Body of pancreas (tissue), 4 donors: ENCODE data around the gene METTL6.

Source experiments
- POLR2A ChIP-seq, 3 donors: fragments of 450-650 bp; IDR thresholded peaks; one replicate each; pipeline ENCODE4 v1.6.1; 2016; ENCODE audit warnings: antibody characterized with exemption in 3 of 3, mild to moderate bottlenecking in 2 of 3
- TF ChIP-seq, protein P1 (sequence below), 7 experiments: fragments of 450-650 bp in 4 of 7; fragments of 200-600 bp in 3 of 7; sonication (generic) in 3 of 7; IDR thresholded peaks; one replicate each; pipeline ENCODE4 v1.5.1; 2016 to 2019; ENCODE audit warnings: antibody characterized with exemption in 7 of 7

DNA sequence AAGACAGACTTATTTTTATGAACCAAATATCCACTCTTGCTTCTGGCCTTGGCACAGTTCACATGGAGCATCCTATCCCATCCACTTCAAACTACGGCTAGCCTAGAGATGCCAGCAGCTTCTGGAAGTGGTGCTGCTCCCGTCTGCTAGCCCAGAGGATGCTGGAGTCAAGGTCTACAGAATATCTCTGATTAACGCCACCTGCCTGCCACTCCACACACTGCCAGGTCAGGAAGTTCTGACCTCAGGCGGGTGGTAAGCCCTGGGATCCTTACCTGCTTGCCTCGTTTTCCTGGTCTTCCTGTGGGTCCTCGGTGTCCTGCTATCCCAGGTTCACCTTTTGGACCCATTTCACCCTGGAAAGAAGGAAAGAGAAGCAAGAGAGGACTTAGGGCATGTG lies 42.9 kb upstream of the METTL6 start:
- no peak for TF ChIP-seq POLR2A (IDR thresholded peaks at IDR 0.05)
- TF ChIP-seq, protein P1, sequence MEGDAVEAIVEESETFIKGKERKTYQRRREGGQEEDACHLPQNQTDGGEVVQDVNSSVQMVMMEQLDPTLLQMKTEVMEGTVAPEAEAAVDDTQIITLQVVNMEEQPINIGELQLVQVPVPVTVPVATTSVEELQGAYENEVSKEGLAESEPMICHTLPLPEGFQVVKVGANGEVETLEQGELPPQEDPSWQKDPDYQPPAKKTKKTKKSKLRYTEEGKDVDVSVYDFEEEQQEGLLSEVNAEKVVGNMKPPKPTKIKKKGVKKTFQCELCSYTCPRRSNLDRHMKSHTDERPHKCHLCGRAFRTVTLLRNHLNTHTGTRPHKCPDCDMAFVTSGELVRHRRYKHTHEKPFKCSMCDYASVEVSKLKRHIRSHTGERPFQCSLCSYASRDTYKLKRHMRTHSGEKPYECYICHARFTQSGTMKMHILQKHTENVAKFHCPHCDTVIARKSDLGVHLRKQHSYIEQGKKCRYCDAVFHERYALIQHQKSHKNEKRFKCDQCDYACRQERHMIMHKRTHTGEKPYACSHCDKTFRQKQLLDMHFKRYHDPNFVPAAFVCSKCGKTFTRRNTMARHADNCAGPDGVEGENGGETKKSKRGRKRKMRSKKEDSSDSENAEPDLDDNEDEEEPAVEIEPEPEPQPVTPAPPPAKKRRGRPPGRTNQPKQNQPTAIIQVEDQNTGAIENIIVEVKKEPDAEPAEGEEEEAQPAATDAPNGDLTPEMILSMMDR (IDR thresholded peaks at IDR 0.05): no peak
